SU-DHL-6 (cell line): ENCODE results near the gene SLC25A42.

Experiments used
- EZH2phosphoT487 ChIP-seq: fragments of 200-600 bp; sonication (generic), shearing (Covaris generic); conservative IDR thresholded peaks from 2 replicates; pipeline ENCODE4 v1.6.1; 2018; ENCODE audit warnings: mild to moderate bottlenecking, antibody characterized with exemption, low read length, moderate library complexity, mixed read lengths
- TF ChIP-seq, protein P1 (sequence below): fragments of 200-600 bp; sonication (generic); IDR thresholded peaks from one replicate; pipeline ENCODE4 v1.5.1; 2017; ENCODE audit warnings: antibody characterized with exemption, mild to moderate bottlenecking, low read length, moderate library complexity; ENCODE audit not compliant: insufficient read depth, poor library complexity, severe bottlenecking

DNA sequence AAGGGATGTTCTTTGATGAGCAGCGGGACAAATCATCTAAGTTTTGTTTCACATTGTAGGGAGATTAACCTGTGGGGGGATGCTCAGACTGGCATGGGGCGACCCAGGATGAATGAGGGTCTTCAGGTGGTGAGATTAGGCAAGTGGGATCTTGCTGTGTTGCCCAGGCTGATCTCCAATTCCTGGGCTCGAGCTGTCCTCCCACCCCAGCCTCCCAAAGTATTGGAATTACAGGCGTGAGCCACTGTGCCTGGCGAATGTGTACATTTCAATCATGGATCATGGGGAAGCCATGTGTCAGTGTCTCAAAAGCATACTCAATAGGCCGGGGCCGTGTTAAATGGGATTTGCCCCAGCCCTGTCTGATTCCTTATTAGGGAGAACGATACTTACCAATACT is 8.1 kb downstream of the SLC25A42 start:
- TF ChIP-seq, protein P1, sequence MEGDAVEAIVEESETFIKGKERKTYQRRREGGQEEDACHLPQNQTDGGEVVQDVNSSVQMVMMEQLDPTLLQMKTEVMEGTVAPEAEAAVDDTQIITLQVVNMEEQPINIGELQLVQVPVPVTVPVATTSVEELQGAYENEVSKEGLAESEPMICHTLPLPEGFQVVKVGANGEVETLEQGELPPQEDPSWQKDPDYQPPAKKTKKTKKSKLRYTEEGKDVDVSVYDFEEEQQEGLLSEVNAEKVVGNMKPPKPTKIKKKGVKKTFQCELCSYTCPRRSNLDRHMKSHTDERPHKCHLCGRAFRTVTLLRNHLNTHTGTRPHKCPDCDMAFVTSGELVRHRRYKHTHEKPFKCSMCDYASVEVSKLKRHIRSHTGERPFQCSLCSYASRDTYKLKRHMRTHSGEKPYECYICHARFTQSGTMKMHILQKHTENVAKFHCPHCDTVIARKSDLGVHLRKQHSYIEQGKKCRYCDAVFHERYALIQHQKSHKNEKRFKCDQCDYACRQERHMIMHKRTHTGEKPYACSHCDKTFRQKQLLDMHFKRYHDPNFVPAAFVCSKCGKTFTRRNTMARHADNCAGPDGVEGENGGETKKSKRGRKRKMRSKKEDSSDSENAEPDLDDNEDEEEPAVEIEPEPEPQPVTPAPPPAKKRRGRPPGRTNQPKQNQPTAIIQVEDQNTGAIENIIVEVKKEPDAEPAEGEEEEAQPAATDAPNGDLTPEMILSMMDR, result no peak
- no peak for TF ChIP-seq EZH2phosphoT487
